ENCODE data around the gene PSRC1. TPM values are rescaled to one million over a fixed set of nuclear protein-coding genes. Genes with fewer than 3 reads are reported as not detected.

Gene PSRC1
- total and polyA plus RNA-seq, 2 of the 8 experiments (the other 6 are each of a cell fraction or from before 2014, with no cell fraction given), result 56.1 to 67.3 TPM

DNA sequence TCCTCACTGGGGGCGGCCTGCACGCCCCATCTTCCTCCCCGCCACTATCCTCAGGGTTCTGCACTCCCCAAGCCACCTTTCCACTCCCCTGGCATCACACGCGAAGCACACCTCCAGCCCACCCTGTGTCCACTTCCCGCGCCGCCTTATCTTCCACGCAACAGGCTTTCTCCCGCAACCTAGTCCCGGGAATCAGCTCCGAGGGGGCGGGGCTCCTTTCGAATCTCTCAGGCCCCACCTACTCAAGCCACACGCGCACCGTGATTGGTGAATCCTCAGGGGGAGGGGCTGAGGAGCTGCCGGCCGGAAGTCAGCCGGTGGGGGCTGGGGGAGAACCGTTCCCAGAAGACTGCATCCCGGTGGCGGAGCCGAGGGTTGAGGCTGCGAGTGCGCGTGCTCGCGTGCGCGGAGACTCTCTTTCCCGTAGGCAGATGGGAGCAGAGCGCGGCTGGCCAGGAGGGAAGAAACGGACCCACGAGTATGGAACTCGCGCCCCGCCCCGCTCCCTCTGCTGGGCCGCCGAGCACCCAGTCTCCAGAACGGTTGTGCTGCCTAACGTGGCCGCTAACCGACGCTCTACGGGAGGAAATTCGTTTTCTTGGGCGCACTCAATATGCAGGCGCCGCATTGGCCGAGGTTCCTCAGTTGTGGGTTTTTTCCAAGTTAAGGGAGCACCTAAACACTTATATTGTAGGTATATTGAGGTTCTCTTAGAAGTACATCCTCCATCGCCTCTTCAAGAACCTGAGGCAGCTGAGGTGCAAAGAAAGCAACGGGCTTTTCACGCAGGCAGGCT is at the start of gene PSRC1 (continued):
- TF ChIP-seq GTF2F1 (IDR thresholded peaks at IDR 0.05; ENCODE audit: borderline replicate concordance, low read depth, low read length), result no peak
- TF ChIP-seq SUZ12 (IDR thresholded peaks at IDR 0.05; ENCODE audit: low read length), result no peak
- TF ChIP-seq TCF12 (IDR thresholded peaks at IDR 0.05; ENCODE audit: low read depth, low read length), result no peak
- TF ChIP-seq GABPA (IDR thresholded peaks at IDR 0.05; ENCODE audit: borderline replicate concordance, insufficient read depth, low read length), result peak; percentile 76; the same call in 1 of the 2 replicates
- TF ChIP-seq EZH2 (IDR thresholded peaks at IDR 0.05; ENCODE audit: low read depth, low read length, severe bottlenecking), result no peak
- no peak for TF ChIP-seq SP2 (IDR thresholded peaks at IDR 0.05; ENCODE audit: low read length)
- TF ChIP-seq KDM4A (IDR thresholded peaks at IDR 0.05; ENCODE audit: low read depth, low read length, severe bottlenecking), result no peak
- no peak for TF ChIP-seq EGR1 (IDR thresholded peaks at IDR 0.05; ENCODE audit: borderline replicate concordance, low read depth, low read length)
- TF ChIP-seq TEAD4 (IDR thresholded peaks at IDR 0.05; ENCODE audit: low read depth, low read length), result no peak
- no peak for TF ChIP-seq SIRT6 (IDR thresholded peaks at IDR 0.05; ENCODE audit: low read length)
- TF ChIP-seq CTBP2 (IDR thresholded peaks at IDR 0.05; ENCODE audit: borderline replicate concordance, insufficient read depth, insufficient read length, low read length), result no peak
- TF ChIP-seq KDM1A (IDR thresholded peaks at IDR 0.05; ENCODE audit: borderline replicate concordance, low read length), result no peak
- TF ChIP-seq POLR2A (IDR thresholded peaks at IDR 0.05; ENCODE audit: control extremely low read depth in 1 of 2, low read depth in 2 of 2, low read length in 2 of 2), result peak; percentile 81 to 88; a peak in 2 of 3 replicates
- TF ChIP-seq TBP (IDR thresholded peaks at IDR 0.05; ENCODE audit: low read depth, low read length), result peak; percentile 73
- TF ChIP-seq PHF8 (conservative IDR thresholded peaks at IDR 0.05; ENCODE audit: low read depth, low read length), result peak; percentile 86
- TF ChIP-seq, protein P1, sequence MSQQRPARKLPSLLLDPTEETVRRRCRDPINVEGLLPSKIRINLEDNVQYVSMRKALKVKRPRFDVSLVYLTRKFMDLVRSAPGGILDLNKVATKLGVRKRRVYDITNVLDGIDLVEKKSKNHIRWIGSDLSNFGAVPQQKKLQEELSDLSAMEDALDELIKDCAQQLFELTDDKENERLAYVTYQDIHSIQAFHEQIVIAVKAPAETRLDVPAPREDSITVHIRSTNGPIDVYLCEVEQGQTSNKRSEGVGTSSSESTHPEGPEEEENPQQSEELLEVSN (IDR thresholded peaks at IDR 0.05), result peak; percentile 25; the same call in 1 of the 2 replicates
- TF ChIP-seq, protein P2, sequence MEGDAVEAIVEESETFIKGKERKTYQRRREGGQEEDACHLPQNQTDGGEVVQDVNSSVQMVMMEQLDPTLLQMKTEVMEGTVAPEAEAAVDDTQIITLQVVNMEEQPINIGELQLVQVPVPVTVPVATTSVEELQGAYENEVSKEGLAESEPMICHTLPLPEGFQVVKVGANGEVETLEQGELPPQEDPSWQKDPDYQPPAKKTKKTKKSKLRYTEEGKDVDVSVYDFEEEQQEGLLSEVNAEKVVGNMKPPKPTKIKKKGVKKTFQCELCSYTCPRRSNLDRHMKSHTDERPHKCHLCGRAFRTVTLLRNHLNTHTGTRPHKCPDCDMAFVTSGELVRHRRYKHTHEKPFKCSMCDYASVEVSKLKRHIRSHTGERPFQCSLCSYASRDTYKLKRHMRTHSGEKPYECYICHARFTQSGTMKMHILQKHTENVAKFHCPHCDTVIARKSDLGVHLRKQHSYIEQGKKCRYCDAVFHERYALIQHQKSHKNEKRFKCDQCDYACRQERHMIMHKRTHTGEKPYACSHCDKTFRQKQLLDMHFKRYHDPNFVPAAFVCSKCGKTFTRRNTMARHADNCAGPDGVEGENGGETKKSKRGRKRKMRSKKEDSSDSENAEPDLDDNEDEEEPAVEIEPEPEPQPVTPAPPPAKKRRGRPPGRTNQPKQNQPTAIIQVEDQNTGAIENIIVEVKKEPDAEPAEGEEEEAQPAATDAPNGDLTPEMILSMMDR (IDR thresholded peaks at IDR 0.05; ENCODE audit: control extremely low read depth in 1 of 3, insufficient read depth in 1 of 3, low read depth in 1 of 3, low read length in 3 of 3), result no peak; a peak in 1 of 4 replicates
- TF ChIP-seq SAP30 (IDR thresholded peaks at IDR 0.05; ENCODE audit: insufficient read depth, insufficient replicate concordance, low read length), result peak; percentile 90
- TF ChIP-seq CBX8 (IDR thresholded peaks at IDR 0.05; ENCODE audit: borderline replicate concordance, low read depth, low read length), result no peak
- TF ChIP-seq BCL11A (IDR thresholded peaks at IDR 0.05; ENCODE audit: low read depth in 2 of 2, low read length in 2 of 2), result no peak
- TF ChIP-seq BRCA1 (IDR thresholded peaks at IDR 0.05; ENCODE audit: low read depth, low read length), result no peak
